HG03175 (cell line): ENCODE data around the gene EVI5.
A peak's percentile ranks its signal among the peaks of the same experiment; 100 is the strongest.

ENCODE experiments used
- ATAC-seq: cut with Tn5 transposase; IDR thresholded peaks from one replicate; pipeline ENCODE4 v1.9.1; 2021; ENCODE audit warnings: mild to moderate bottlenecking, moderate library complexity; ENCODE audit not compliant: unreplicated experiment

Gene EVI5

DNA sequence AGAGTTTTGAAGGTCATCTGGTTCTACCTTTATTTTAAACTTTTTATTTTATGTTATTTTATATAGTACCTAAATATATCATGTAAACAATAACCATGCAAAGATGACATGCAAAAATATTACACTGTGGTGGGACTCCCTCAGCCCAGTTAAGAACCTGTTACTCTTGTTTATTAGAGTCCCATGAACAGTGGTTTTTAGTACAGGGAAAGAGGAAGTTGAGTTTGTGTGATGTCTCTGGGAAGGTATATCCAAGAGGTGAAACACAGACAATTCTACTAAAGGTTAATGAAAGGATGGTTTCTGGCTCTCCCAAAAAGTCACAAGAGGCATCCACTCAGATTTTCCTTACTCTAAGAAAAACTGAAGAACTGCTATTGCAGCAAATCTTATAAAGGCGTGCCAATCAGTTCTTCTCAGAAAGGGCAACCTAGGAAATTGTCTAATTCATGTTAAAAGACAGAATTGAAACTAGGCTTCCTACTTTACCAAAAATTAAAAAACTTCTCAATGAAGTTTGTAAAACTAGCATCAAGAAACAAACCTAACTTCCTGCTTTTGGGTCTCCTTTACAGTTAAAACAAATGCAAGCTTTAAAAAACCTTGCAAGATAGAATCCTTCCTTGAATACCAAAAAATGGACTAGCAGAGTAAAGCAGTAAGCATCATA lies 318.1 kb downstream of the EVI5 start:
- no peak for ATAC-seq

DNA sequence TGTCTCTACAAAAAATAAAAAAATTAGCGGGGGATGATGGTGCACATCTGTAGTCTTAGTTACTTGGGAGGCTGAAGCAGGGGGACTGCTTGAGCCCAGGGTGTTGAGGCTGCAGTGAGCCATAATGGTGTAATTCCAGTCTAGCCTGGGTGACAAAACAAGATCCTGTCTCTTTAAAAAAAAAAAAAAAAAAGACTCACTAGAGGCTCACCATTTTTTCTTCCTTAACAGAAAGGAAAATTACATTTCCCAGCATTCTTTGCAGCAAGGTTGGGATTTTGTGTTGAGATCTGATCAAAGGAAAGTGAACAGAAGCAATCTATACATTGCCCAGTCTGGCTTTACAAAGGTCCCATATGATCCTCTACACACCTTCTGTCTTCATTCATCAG lies 319.7 kb downstream of the EVI5 start:
- ATAC-seq = no peak

DNA sequence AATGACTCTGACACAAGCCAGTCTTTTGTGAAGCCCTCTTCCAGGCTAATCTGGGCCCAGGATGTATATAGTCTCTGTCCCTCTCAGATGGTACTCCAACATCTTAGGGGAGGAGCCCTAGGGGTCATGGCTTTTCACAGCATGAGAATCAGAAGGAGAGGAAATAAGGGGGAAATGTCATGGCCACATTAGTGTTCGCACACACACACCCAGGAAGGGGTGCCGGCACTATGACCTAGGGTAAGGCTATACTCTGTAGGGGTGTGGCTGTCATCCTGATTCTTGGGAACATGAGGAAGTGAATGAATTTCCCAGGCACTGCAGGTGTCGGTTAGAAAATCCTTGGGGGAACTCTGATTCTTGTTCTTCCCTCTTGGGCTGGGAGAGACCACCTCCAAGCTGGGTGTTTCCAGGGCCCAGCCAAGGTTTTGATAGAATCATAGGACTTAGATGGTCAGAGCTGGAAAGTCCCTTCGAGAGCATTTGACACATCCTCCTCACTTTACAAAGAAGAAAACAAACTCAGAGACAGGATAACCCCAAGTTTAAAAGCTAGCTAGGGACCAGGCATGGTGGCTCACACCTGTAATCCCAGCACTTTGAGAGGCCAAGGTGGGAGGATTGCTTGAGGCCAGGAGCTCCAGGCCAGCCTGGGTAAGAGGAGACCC lies 320.2 kb downstream of the EVI5 start:
- no peak for ATAC-seq

DNA sequence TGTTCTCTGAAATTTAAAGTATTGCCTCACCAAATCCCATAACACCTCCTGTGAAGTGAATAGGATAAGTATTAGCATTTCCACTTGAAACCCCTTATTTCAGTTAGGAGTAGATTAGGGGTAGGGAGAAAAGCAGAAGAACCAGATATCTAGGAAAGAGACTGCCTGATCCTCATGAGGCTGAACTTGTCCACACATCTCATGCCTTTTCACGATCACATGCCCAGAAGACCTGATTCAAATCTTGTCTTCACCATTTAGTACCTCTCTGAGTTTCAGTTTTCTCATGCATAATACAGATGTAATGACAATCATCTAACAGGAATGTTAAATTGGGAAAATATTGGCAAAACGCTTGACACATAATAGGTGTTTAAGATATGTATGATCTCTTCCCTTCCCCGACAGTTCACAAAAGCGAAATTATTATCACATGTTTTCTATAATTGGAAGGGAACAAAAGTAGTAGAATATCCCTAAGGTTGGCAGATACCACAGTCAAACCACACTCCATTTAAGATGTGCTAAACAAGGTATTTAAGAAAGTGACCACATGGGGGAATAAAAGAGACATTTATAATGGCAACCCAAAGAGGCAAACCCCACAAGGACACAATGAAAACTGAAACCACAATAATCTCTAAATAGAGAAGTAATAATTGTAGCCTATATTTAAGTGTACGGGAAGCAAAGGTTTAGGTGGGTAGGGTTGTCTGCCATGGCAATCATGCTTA lies 323.4 kb downstream of the EVI5 start:
- peak; percentile 87 for ATAC-seq

DNA sequence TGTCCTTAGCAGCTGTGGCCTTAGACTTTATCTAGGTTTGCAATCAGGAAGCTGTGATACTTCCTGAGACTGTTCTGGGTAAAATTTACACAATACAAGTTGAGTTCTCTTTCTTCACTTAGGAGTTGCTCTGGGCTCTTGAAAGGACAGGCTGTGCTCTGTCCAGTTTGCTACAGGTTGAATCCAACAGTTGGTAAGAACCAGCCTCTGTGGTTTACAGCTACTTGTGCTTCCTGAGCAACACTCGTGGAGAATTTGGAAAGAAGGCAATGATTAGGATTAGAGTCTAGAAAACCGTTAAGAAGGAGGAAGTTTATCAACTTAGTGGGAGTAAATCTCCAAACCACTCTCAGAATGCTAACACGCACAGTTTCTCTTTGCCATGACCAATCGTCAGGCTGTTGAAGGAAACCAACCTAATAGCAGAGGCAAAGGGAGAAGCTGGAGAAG lies 325.0 kb downstream of the EVI5 start:
- no peak for ATAC-seq
